SK-N-SH treated with all-trans-retinoic acid at 6 μM for 48 hours (cell line): ENCODE data around the gene MELK.

Experiments used
- ARNTL ChIP-seq: fragments of 450-650 bp; formaldehyde crosslinking; IDR thresholded peaks from 2 replicates; pipeline ENCODE4 v1.5.0; 2020; ENCODE audit warnings: low read depth, mild to moderate bottlenecking, moderate library complexity, borderline replicate concordance
- BACH2 ChIP-seq: fragments of 250-450 bp; sonication (Bioruptor Pico); IDR thresholded peaks from 2 replicates; pipeline ENCODE4 v1.9.0; 2021; ENCODE audit warnings: mild to moderate bottlenecking, borderline replicate concordance
- CREB5 ChIP-seq: fragments of 250-450 bp; sonication (Bioruptor Pico); IDR thresholded peaks from 2 replicates; pipeline ENCODE4 v1.5.1; 2020; ENCODE audit warnings: low read depth, mild to moderate bottlenecking, moderate library complexity
- ESRRG ChIP-seq: fragments of 250-450 bp; sonication (Bioruptor Pico); IDR thresholded peaks from 2 replicates; pipeline ENCODE4 v1.6.1; 2021; ENCODE audit warnings: mild to moderate bottlenecking
- OSR1 ChIP-seq: fragments of 250-450 bp; sonication (Bioruptor Pico); IDR thresholded peaks from 2 replicates; pipeline ENCODE4 v1.8.0; 2022; ENCODE audit warnings: moderate library complexity, mild to moderate bottlenecking, inconsistent platforms
- PATZ1 ChIP-seq: fragments of 250-450 bp; sonication (Bioruptor Pico); IDR thresholded peaks from 2 replicates; pipeline ENCODE4 v1.8.0; 2020; ENCODE audit warnings: mild to moderate bottlenecking, moderate library complexity, borderline replicate concordance
- POU6F1 ChIP-seq: fragments of 250-450 bp; sonication (Bioruptor Pico); IDR thresholded peaks from 2 replicates; pipeline ENCODE4 v1.8.0; 2021; ENCODE audit warnings: low read depth, mild to moderate bottlenecking, moderate library complexity, borderline replicate concordance
- TCF4 ChIP-seq: fragments of 250-450 bp; sonication (Bioruptor Pico); IDR thresholded peaks from 2 replicates; pipeline ENCODE4 v1.8.0; 2021; ENCODE audit warnings: mild to moderate bottlenecking, moderate library complexity, borderline replicate concordance
- ZFP30 ChIP-seq: fragments of 450-650 bp; formaldehyde crosslinking; IDR thresholded peaks from 2 replicates; pipeline ENCODE4 v1.5.0; 2022; ENCODE audit warnings: mild to moderate bottlenecking, moderate library complexity

- no peak for TF ChIP-seq ARNTL (CRISPR knock-in tag)
- TF ChIP-seq PATZ1 = no peak
- TF ChIP-seq TCF4 (CRISPR knock-in tag) = no peak
- TF ChIP-seq ESRRG (CRISPR knock-in tag) = no peak
- no peak for TF ChIP-seq OSR1
- TF ChIP-seq BACH2 = no peak
- TF ChIP-seq CREB5 (CRISPR knock-in tag) = no peak
- TF ChIP-seq ZFP30 (CRISPR knock-in tag) = no peak
- no peak for TF ChIP-seq POU6F1 (CRISPR knock-in tag)
Measured at GRCh38 chr9:36575411-36575882, 2.8 kb downstream of the MELK start.
